HG03196 (cell line): Measurements from ENCODE around the gene TCERG1L.

Experiments
- ATAC-seq: cut with Tn5 transposase; IDR thresholded peaks from one replicate; pipeline ENCODE4 v1.9.1; 2021; ENCODE audit not compliant: unreplicated experiment

Gene TCERG1L

DNA sequence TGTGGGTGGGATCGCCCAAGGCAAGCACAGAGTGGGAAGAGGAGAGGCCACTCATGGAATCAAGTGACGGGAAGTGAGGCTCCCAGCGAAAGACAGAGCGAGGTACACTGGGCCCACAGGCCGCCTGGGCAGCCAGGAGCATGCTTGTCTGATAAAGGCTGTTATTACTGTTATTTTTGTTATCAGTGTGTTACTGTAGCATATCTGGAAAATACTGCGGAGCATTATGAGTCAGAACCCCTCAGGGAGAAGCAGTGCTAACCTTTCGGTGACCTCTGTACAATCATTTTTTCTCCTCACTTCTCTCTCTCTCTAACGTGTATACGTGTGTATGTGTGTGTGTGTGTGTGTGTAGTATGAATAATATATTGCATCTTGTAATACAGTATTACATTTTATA, 3.8 kb upstream of the TCERG1L start:
- no peak for ATAC-seq

DNA sequence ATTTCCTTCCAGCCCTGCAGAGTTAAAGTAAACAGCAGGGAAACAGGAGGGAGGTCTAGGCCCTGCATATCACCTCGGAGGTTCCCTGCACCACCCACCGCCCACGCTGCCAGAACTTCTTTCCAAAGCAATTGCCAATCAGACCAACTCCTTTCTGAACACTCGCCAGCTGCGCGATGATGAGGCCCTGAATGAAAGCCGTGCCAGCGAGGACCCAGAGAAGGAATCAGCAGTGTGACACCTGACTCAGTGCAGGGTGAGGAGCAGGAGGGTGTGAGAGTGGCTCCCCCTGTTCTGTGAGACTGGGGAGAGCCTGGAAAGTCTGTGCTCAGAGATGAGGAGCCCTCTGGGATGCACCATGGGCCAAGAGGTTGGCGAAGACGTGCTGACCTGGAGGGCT, 3.3 kb upstream of the TCERG1L start:
- ATAC-seq, result no peak

DNA sequence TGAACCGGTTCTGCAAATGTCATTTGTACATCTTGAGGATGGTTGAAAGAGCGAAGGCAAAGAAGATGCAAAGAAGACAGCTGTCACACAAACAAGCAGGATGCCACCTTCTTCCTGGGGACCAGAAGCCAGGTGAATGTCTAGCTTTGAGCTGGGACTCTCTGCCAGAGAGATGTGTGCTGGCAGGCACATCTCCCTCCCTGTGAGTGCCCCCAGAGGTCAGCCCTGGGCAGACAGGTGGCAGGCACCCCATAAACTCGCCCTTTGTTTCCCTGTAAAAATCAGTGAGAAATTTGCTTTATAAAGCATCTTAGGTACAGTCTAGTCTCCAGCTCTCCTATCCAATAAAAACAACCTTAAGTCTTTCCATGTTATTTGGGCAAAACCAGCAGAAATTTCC, 2.6 kb upstream of the TCERG1L start:
- no peak for ATAC-seq

DNA sequence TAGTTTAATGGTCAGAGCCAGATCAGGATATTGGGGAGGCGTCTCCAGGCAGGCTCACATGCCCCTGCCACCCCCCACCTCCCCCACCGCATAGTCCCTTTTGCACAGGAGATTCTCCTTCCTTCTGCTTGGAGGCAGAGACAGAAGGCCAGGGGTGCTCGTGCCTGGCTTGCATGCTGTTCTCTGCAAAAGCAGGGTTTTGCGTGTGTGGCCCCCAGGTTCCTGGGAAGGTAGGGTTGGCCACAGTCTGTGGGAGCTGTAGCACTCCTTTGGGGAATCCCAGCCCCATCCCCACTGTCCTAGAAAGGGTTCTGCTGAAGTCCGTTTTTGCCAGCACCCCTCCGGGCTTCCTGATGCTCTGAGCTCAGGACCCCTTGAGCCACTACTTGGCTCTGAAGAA, 1.9 kb upstream of the TCERG1L start:
- ATAC-seq, result no peak

DNA sequence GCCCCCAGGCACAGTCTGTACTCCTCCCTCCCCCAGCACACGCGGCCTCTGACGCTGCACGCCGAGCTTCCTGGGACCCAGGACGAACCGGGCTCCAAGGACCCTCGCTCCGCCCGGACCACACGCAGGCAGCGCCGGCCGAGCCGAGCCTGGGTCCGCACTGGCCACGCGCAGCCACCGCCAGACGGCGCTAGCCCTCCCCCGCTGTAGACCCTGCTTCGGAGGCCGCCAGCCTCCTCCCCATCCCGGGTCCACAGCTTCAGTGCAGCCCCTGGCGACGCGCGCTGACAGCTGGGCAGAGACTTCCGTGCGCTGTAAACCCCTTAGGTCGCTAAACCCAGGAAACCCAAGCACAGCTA, 936 bp upstream of the TCERG1L start:
- ATAC-seq, result no peak

DNA sequence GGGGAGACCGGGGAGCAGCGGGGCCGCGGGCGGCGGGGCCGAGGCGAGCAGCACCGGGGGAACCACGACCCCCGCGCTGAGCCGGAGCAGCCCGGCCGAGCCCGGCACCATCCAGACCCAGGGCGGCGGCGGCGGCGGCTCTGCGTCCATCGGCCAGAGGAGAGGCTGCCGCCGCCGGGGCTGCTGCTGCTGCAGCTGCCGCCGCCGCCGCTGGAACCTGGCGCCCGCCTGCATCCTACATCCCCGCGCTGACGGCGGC, 190 bp downstream of the TCERG1L start:
- no peak for ATAC-seq

DNA sequence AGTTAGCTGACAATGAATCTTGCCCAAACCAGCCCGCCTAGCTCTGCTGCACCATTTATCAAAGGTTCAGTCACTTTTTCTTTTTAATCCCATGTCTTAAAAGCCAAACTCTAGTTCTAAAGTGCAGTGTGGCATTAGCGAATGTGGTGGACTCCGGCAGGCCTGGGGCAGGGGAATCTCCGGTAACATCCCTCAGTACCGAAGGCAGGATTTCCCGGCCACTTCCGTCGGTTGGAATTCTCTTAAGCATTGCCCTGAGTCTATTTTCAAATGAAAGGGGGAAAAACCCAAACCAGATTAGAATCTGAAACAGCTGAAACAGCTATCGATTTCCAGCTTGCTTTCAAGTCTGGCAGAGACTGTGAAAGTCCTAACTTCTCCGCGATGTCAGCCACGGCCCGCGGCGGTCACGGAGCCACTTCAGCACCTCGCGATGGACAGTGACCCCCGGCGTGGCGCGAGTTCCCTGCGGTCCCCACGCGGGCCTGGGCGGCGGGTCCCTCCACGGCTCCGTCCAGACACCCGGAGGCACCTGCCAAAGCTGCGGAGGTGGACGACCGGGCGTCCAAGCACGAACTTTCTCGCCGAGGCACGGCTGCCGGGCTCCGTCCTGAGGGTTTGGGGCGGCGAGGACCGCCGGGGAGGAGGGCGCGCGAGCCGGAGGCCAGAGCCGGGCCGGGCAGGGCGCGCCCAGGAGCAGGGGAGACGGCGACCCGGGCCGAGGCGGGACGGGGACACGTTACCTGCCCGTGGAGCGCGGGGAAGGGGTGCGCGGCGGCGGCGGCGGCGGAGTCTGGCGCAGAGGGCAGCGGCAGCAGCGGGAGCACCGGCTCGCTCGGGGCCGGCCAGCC, 745 bp downstream of the TCERG1L start:
- no peak for ATAC-seq

DNA sequence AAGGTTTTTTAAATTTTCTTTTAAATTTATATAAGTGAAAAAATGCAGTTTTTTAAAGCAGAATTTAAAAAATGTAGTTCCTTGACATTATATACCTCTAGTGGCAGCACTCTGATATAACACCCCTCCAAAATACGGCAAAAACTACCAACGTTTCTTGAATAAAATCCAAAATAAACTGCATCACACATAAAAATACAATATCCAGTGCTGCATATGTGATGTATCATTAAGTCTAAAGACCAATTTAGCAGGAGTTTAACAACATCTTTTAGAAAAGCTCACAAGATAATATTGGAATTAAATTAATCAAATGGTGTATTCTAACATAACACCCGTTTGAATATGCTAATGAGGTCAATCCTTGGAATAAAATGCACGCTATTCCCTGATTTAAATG, 1.4 kb downstream of the TCERG1L start:
- no peak for ATAC-seq

DNA sequence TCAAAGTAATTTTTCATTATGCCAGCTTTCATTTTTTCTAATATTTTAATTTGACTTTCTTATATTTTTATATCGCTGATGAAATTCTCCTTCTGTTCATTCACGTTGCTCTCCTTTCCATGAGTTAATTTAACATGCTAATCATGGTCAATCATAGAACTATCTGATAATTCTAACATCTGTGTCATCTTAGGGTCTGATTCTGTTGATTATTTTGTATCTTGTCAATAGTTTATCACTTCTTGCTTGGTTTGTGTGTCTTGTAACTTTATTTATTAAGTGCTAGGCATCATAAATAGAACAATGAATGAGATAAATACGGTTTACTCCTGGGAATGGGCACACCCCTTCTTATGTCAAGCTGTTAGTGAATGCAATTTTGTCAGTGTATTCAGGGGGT, 11.0 kb downstream of the TCERG1L start:
- ATAC-seq, result no peak

DNA sequence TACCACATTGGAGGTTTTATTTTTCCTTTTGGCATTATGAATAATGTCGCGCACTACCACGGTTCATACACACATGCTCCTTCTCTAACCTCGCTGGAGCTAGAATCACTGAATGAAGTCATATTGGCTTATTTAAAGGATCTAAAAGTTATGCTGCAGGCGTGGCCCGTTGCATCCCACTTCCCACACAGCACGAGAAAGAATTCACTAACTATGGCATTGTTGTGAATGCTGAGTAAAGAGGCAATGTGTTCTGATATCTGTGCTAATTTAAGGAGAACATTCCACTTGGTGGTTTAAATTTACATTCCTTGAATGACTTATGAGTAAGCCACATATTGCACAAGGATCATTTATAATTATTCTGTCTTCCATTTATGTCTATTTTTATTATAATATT, 20.7 kb downstream of the TCERG1L start:
- no peak for ATAC-seq

DNA sequence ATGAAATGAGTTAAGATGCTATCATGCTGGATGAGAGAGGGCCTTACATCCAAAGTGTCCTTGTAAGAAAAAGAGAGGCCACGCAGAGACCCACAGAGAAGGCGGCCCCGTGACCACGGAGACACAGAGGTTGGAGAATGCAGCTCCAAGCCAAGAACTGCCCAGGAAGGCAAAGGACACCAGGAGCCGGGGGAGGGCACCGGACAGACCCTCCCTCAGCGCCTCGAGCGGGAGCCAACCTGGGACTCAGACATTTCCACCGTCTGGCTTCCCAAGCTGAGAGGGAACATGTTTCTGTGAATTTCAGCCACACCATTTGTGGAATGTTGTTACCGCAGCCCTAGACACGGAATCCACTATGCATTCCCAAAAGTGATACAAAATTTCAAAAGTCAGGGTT, 22.9 kb downstream of the TCERG1L start:
- ATAC-seq, result no peak

DNA sequence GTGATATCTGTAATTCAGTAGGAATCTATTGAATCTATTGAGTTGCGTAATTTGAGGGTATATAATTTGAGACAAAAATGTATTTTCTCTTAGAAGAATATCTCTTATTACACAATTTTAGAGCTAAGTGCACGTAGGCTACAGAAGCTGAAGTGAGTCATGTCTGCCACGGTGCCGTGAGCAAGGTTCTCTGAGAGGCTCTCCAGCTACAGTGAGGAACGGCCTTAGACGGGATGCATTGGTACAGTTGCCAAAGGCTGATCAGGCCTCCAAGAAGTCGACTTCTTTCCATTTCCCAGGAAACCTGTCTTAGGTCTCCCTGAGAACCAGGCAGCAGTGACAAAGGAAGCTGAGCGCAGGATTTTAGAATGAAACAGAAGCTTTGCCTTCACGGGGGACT, 28.6 kb downstream of the TCERG1L start:
- ATAC-seq, result no peak

DNA sequence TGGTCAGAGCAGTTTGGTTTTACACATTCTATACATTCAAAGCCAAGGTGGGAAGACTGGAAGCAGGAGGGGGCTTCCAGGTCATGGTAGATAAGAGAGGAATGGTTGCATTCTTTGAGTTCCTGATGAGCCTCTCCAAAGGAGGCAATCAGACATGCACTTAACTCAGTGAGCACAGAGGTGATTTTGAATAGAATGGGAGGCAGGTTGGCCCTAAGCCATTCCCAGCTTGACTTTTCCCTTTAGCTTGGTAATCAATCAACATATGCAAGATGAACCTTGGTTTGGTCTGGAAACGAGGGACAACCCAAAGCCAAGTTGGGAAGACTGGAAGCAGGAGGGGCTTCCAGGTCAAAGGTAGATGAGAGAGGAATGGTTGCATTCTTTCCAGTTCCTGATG, 31.4 kb downstream of the TCERG1L start:
- no peak for ATAC-seq

DNA sequence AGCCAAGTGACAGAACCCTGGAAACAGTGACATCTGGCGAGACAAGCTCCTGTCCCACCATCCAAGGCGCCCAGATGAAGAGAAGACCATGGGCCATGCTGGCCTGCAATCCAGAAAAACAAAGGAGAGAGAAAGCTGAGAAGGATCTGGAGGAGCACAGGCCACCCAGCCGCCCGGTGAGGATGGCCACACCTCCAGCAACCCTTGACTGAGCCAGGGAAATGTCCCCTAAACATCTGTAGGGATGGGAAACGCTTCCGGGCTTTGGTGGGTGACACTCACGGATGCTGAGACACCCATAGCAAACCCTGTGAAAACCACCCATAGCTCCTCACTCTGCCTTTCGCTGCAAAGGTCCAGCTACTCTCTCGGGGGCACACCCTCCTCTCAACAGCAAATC, 32.0 kb downstream of the TCERG1L start:
- no peak for ATAC-seq

DNA sequence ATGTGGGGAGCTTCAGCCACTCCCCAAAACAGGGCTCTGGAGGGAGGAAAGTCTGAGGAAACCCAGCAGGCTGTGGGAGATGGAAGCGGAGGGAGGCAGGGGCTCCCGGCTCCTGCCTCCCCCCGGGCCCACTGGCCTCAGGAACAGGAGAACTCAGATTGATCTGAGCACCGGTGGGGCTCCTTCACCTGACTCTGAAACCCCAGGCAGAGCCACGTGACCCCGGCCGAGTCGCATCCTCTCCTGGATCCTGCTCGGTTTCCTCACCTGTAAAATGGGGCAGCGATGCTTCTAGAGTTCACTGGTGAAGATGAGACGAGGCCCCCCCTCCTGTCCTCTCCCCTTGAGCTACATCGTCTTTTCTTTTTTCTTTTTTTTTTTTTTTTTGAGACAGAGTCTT, 33.6 kb downstream of the TCERG1L start:
- no peak for ATAC-seq

DNA sequence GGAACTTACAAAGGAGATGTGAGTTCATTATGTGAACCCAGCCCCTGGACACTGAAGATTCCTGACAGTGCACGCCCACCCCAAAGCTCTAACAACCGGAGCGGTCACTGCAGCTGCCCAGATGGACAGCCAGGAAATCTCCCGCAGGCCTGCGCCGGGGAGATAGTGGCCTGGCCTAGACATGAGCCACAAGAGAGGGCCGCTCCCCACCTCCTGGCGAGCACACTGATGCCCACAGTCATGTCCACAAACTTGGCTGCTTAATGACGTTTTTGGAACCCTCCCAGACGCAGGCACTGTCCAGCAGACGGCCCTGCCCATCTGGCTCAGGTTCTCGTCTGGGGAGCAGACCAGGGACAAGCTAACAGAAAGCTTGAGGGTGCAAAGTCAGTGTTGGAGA, 34.2 kb downstream of the TCERG1L start:
- no peak for ATAC-seq

DNA sequence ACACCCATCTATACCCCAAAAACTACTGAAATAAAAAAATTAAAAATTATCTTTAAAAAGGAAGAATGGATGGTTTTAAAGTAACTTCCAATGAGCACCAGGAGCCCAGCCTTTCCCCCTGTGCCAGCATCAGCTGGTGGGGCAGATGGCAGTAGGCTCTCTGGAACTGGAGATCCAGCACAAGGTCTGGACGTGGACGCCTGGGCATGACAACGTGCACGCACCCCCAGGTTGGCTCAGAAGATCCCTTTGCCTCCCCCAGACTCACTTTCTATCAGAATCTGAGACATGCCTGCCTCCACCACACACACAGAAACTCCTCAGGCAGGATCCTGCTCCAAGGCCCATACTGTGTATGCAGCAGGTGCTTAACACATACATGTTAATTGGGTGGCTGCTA, 35.8 kb downstream of the TCERG1L start:
- ATAC-seq, result no peak

DNA sequence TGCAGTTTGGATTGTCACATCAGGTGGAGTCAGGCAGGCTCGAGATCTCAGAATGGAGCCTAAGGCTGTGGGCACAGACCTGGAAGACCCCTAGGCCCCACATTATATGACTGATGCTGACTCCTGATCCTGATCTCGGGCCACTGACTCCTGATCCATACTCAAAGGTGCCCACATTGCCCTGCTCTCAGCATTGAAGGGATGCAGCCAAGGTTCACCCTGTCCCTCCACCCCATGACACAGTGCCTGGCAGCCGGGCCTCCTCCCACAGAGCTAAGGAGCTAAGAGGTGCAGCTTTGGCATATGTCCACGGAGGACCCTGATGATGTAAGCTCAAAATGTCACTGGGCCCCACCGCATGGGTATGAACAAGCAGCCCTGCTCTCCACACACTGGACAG, 36.6 kb downstream of the TCERG1L start:
- no peak for ATAC-seq

DNA sequence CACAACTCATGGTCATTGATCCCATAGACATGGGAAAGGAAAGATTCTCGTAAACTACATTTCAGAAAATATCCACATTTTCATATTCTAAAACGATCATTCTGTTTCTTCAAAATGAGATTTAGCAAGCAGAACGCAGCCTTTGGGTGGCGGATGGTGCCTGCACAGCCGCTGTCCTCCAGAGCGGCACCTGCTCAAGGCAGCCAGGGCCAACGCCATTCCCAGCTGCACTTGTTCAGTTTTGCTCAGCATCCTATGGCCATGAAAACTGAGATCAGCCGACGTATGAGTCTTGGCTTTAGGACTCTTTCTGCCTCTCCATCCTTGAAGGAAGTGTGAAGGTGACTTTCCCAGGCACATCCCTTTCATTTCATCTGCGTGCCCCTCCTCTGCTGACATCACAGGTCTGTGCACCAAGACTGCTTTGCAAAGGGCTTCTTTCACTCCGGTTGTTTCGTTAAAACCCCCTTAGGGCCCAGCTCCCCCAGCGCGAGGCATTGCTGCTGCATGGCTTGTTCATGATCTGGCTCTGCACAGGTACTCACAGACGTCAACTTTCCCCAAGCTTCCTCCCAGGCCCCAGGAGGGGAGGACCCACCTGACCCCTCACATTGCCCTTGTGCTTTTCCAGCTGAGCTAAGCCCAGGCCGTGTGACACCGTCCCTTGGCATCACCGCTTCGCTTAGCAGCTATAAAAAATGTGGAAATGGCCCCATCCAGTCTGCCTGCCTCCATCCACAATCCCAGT, 37.2 kb downstream of the TCERG1L start:
- no peak for ATAC-seq

DNA sequence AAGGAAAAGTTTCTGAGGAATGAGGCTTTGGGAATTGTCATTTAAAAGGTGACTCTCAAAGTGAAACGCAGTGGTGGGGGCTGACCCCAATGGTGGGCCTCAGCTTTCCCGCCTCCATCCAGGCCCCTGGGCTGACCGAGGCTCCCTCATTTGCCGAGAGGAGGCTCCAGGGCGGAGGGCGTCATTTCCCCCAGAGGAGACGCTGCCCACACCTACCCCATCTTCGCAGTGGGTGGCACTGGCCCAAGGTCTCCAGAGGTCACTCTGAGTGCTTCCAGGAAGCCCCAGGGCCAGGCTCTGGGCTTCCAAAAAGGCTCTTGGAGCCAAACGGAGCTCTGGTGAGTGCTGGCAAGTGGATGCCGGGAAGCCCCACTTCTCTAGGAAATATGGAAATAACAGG, 38.0 kb downstream of the TCERG1L start:
- no peak for ATAC-seq

DNA sequence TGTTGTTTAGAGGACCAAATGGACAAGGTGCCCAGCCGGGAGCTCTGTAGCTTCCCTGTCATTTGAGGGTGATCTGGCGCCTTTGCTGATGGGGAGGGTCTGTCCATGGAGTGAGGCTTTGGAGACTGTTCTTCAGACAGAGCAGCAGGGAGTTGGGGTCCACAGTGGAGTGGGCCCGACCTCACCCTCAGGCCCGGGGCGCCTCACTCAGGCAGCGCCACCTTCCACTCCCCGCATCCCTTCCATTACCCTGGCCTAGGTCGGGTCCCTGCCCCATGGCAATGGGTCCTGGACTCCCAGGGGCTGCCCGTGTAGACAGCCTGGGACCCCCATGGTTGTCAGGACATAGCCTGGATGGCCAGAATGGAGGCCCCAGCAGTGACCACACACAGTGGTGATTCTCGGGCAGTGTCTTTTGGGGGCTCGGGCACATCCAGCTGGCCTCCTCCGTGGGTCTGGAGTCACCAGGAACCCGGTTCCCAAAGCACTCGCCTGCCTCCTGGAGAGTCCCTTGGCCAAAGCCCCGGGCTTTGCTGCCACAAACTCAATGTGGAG, 38.5 kb downstream of the TCERG1L start:
- ATAC-seq, result no peak

DNA sequence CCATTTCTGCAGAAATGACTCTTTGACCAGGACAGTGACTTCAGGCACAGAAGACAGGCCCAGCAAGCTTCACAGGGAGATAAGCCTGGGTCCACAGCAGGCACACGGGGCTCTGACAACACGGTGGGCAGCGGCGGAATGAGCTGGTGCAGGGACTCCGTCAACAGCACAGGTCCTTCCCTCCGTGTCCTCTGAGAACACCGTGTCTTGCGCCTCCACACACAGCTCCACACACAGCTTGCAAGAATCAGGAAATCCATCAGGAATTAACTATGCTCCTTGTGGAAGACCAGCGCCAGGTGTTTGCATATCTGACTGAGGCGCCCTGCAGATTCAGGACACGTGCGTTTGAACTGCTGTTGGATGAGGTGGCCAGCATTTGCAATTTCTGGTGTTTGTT, 39.6 kb downstream of the TCERG1L start:
- ATAC-seq, result no peak
